HG03457 (cell line): Measurements from ENCODE around the gene PHF8.

Experiments
- ATAC-seq: cut with Tn5 transposase; IDR thresholded peaks from one replicate; pipeline ENCODE4 v1.9.1; 2021; ENCODE audit warnings: moderate number of reproducible peaks; ENCODE audit not compliant: unreplicated experiment

The PHF8 gene

DNA sequence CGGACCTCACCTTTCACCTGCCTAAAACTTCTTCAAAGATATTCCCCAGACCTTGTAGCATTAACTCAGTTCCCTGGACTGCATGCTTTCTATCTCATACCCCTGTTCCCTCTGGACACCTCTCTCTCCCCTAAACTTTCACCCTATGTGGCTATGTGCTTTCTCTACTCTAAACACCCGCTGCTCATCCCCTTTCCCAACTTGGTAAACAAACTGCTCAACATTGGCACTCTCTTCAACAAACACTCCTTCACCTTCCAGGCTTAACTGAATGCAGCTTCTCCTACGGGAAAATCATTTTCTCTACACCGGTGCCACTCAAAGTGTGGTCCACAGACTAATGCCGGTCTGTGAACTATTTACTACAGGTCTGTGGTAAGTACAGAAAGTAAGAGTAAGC lies 19.9 kb downstream of the PHF8 start:
- ATAC-seq = no peak

DNA sequence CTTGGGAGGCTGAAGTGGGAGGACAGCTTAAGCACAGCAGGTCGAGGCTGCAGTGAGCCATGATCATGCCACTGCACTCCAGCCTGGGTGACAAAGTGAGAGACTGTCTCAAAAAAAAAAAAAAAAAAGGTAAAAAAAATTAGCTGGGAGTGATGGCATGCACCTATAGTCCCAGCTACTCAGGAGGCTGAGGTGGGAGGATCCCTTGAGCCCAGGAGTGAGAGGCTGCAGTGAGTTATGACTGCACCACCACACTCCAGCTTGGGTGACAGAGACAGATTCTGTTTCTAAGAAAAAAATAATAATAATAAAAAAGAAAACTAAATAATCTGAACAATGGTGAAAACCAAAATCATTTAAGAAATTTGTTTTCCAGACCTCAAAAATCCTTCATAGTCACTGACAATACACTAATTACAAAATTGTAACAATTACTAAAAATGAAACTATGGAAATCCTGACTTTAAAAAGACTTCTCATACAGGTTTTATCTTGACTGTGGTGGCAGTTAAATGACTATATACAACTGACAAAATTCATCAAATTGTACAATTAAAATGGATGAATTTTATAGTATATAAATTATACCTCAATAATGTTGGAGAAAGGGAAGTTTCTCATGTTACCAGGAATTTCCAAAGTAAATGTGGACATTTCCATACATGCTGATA lies 31.3 kb downstream of the PHF8 start:
- no peak for ATAC-seq

DNA sequence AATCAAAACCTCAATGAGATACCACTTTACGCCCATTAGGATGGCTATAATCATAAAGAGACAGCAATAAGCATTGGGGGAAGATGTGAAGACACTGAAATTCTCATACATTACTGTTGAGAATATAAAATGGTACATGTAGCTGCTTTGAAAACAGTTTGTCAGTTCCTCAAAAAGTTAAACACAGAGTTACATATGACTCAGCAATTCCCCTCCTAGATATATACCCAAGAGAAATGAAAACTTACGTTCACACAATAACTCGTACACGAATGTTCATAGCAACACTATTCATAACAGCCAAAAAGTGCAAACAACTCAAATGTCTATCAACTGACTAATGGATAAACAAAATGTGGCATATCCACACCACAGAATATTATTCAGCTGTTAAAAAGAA lies 36.6 kb downstream of the PHF8 start:
- no peak for ATAC-seq

DNA sequence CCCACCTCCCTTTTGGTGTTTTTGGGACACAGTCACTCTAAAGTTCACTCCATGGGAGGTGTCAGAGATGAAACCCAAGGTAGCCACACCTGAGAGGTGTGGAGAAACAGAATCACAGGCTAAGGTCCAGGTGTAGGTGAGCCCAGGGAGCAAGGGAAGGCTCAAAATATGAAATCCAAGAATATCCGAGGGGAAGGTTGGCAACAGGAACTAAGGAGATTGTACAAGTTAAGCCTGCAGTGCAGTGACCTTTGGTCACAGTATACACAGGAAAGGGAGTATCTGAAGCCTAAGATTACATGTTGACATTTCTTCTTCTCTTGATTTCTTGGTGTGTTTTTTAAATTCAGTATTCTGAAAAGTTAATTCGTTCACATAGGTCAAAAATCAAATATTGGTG lies 46.5 kb downstream of the PHF8 start:
- ATAC-seq = no peak

DNA sequence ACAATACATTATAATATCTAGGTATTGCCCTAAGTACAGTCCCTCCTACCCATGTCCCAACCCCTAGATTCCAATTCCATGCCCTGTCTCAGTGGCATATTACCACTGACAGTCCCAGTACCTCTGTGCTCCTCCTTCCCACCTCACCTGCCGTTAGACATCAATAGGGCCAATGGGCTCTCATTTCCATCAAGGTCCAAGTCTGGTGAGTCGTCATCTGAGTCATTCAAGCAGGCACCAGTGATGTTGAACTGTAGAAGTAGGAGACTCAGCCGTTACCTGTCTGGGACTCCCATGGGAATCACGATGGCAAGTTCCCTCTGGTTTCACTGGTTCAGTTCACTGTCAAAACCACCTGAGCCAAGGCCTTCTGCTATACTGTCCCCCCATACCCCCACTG lies 51.7 kb downstream of the PHF8 start:
- ATAC-seq = no peak

DNA sequence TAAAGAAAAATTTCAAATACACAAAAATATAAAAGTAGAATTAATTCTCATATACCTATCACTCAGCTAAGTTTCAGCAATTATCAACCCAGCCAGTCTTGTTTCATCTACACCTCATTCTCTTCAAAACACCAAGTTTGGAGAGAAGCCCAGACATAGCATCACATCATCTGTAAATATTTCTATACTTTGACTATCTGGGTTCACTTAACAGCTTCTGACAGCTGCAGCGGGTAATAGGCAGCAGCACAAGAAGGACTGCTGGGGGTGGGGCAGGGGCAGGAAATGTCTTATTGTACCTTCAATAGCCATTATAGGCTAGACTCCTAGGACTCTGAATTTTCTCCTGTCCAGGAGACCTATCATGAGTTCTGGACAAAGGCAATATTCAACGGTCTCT lies 54.1 kb downstream of the PHF8 start:
- no peak for ATAC-seq

DNA sequence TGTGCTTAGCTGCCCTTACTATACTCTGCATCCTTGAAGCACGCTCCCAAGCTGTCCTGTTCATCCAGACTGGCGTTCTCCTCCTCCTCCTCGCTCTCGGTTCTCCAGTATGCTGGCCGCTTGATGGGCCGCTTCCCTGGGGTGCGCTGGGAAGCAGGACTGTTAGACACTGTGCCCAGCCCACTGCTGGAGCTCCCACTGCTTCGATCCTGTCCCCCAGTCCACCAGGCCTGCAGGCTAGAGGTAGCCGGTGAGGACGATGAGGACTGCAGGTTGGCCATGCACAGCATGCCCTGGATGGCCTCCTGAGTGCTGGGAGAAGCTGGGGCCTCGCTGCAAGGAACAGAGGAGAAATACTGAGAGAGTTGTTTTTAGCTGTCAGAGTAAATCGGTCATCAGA lies 59.4 kb downstream of the PHF8 start:
- ATAC-seq = no peak

DNA sequence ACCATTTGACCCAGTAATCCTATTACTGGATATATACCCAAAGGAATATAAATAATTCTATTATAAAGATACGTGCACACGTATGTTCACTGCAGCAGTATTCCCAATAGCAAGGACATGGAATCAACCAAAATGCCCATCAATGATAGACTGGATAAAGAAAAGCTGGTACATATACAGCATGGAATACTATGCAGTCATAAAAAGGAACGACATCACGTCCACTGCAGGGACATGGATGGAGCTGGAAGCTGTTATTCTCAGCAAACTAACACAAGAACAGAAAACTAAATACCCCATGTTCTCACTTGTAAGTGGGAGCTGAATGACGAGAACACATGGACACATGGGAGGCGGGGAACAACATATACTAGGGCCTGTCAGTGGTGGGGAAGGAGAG lies 69.7 kb downstream of the PHF8 start:
- ATAC-seq = no peak

DNA sequence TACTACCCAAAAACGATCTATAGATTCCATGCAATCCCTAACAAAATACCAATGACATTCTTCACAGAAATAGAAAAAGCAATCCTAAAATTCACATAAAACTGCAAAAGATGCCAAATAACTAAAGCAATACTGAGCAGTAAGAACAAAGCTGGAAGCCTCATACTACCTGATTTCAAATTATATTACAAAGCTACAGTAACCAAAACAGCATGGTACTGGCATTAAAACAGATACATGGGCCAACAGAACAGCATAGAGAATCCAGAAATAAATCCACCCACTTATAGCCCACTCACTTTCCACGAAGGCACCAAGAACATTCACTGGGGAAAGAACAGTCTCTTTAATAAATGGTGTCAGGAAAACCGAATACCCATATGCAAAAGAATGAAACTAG lies 74.7 kb downstream of the PHF8 start:
- no peak for ATAC-seq

DNA sequence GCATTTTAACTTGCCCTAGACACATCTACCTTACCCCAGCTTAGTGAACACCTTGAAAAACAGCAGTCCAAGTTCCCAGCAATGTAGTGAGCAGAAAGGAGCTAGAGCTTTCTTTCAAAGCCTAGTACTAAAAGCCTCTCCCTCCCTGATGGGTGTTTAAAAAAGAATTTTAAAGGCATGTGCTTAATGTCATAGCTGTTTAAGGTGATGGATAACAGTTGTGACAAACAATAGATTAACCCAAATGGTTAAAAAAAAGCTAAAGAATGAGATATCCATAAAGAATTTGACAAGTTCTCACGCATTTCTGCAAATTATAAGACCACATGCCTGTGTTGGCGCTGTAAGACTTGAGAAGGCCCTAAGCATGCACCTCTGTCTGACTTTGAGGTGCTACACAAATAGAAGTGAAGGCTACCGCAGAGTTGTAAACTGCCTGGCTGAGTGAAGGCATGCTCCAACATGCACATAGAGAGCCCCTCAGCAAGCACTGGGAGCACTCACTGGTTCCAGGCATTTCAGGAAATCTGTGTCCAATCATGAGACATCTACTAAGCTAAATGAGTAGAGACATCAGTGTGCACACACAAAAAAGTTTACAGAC lies 94.0 kb downstream of the PHF8 start:
- no peak for ATAC-seq

DNA sequence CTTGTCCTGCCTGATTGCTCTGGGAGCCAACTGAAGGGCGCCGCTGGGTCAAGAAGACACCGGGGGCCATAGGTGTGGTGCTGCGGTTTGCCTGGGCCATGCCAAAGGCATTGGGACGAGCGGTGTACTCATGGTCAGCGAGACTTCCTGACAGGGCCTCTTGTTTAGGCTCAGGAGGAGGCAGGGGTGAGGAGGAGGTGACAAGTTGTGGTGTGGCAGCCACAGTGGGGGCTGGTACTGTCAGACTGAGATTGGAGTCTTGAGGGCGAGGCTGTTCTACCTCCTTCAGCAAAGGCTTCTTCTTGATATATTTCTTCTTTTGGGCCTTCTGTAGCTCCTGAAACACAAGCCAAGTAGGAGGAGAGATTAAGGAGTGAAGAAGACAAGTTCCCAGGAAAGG lies 104.1 kb downstream of the PHF8 start:
- no peak for ATAC-seq

DNA sequence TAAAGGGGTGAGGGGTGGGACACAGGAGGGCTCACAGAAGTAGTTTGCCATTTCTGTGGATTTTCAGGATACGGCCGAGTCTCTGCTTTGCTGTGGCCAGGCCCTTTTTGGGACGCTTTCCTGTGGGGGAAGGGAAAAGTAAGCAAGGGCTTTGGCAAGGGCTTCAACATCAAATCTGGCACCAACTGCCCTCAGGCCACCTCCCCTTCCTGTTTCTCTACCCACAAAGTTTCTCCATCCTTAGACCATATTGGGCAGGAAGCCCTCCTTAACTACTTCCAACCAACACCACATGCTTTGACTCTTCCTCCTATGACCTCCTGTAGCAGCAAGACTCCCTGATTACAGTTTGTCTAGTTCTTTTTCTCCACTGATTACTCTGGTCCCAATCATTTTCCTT lies 105.1 kb downstream of the PHF8 start:
- no peak for ATAC-seq

DNA sequence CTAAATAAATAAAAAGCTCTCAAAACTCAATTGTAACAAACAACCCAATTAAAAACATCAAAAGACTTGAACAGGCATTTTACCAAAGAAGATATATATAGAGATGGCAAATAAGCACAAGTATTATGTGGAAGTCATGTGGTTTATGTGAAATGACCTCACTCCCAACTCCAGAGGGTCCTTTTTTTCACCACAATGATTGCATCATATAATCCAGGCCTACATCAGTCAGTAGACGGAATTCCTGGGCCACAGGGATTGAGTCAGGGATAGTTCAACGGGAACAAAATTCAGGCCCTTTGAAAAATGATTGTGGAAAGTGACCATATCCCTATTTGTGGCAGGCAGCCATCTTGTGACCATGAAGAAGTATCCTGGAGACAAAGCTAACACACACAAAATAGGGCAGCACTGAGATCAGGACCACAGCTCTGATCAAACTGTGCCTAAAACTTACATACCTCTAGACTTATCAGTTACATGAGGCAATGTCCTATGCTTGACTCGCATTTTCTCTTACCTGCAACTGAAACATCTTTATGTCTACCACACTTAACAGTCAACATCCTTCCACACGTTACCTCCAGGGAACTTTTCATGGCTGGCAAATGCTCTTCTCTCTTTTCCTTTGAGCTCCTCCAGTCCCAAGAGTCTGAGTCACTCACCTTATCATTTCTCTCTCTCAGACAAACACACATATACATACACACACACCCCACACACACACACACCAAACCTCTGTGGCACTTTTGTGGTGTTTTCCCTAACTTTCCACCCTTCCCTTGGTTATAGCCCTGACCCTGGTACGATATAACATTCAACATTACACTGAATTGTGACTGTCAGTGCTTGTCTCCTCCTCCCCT lies 113.5 kb downstream of the PHF8 start:
- ATAC-seq = no peak

DNA sequence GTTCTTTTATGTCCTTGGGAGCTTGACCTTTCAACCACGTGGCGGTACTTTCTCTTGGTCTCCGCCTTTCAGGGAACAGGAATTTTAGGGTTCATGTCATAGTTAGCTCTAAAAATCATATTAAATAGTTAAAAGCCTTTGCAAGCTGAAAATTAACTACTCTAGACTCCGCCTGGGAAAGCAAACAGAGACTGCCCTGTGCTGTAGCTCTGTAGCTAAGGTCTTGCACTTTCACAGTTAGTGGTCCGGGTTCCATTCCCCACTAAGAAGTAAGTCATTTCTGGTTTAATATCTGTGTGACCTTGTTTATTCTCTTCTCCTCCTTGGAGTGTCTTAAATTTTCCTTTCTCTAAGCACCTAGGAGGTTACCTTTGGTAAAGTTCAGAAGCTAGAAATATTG lies 118.2 kb downstream of the PHF8 start:
- no peak for ATAC-seq

DNA sequence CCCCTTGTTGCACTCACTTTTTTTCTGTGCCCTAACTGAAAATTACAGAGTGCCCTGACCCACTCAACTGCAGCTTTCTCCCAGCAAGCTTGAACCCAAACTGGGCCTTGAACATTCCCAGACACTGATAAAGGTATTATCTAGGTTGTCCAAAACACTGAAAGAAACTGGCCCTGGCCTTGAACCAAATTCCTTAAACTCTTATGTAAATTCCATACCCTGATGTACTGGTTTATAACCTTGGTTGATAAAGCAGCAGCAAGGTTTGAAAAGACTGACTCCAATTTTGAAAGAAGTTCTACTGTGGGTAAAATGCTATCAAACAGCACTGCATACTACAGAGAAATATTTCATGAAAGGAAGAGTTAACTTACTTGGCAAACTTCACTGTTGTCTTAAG lies 125.6 kb downstream of the PHF8 start:
- ATAC-seq = no peak

DNA sequence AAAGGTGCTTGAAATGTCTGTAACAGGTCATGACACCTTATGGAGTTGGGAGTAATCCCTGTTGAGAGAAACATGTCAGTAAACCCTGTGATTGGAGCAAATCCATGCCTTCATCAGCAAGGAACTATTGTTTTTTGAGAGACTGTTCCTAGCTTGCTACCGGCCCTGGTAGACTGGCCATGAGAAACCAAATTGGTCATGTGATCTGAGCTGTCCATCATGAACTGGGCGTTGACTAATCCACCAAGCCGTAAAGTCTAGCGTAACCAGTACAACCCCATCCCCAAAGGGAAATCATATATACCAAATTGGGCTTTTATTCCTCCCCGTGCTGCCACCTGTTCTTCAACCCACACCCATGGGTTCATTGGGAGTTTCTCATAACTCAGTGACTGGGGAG lies 143.7 kb downstream of the PHF8 start:
- ATAC-seq = no peak

DNA sequence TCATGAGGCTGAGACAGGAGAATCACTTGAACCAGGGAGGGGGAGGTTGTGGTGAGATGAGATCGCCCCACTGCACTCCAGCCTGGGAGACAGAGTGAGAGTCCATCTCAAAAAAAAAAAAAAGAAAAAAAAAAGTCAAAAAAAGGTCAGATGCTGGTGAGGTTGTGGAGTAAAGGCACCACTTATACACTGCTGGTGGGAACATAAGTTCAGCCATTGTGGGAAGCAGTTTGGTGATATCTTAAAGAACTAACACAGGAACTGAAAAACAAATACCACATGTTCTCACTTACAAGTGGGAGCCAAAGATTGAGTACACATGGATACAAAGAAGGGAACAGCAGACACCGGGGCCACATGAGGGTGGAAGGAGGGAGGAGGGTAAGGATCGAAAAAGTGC lies 149.0 kb downstream of the PHF8 start:
- ATAC-seq = no peak
